NCI-H1092 treated with DMSO at 0.1 percent for 48 hours (cell line): Measurements from ENCODE around the gene SLC5A5.

Experiments used
- DNase-seq: peaks from one replicate; lab custom pipeline; 2025; lab: John Stamatoyannopoulos, UW

SLC5A5 gene

DNA sequence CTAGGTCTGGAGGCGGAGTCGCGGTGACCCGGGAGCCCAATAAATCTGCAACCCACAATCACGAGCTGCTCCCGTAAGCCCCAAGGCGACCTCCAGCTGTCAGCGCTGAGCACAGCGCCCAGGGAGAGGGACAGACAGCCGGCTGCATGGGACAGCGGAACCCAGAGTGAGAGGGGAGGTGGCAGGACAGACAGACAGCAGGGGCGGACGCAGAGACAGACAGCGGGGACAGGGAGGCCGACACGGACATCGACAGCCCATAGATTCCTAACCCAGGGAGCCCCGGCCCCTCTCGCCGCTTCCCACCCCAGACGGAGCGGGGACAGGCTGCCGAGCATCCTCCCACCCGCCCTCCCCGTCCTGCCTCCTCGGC lies at the start of gene SLC5A5:
Gene SLC5A5 (plus strand): TSS at position 68 of the 373 bp plus-strand sequence. CDS start 375 bp downstream, outside the sequence.
- no peak for DNase-seq

DNA sequence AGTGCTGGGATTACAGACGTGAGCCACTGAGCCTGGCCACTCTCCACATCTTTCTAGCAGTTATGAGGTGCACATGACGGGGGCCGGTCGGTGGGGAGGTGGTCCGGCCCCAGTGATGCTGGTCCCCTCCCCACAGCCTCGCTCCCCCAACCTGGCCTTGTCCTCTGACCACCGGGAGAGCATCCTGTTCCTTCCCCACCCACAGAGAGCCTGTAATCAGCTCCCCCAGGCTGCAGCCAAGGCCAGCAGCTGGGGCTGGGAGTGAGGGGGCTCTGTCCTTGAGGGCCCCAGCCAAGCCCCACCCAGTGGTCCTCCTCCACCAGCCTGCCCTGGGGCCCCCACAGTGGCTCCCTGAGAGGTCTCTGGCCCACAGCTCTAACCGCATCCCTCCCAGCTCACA lies 47.4 kb upstream of the SLC5A5 start:
- DNase-seq: no peak

DNA sequence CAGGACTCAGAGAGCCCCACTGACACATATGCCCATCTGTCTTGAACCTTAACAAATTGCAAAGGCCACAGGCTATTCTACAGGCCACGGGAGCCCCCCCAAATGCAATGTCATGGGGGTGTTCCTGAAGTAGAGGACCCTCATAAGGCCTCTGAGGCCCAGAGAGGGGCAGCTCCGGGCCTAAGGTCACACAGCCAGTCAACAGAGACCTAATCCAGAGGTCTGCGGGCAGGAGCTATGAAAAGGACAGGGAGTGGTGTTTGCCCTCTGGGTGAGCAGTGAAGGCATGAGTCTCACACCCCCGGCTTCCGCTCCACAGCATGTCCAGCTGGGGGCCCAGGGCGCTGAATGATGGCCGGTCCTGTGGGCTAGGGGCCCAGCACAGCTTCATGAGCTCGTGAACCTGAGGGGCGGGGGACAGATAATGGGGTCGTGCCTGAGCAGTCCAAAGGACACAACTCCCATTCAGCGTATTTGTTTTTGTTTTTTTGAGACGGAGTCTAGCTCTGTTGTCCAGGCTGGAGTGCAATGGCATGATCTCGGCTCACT lies 45.2 kb upstream of the SLC5A5 start:
- DNase-seq: no peak

DNA sequence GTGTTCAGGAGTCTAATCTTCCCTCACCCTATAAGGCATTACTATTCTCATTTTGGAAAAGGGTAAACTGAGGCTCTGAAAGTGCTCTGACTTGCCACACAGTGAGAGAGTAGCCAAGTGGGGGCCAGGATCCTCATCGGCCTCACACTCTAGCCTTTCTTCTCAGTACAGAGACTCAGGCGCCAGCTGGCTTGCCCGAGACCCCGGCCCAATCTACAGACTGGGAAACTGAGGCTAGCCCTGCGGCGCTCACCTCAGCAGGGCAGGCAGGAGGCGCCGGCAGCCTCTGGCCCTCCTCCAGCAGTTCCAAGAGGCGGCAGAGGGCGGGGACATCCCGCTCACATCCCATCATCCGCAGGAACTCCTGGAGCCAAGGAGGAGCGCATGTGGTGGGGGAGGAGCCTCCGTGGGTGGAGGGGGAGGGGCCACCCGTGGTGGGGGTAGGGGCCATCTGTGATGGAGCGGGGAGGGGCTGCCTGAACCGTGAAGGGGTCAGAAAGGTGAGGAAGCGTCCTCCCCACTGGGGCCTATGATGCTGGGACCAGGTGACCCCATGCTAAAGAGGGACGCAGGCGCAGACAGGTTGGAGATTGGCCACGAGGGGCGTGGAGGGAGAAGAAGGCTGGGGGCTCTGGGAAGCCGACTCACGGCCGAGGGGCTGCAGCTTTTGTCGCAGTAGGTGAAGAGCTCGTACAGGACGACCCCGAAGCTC lies 41.7 kb upstream of the SLC5A5 start:
- peak; percentile 39 for DNase-seq

DNA sequence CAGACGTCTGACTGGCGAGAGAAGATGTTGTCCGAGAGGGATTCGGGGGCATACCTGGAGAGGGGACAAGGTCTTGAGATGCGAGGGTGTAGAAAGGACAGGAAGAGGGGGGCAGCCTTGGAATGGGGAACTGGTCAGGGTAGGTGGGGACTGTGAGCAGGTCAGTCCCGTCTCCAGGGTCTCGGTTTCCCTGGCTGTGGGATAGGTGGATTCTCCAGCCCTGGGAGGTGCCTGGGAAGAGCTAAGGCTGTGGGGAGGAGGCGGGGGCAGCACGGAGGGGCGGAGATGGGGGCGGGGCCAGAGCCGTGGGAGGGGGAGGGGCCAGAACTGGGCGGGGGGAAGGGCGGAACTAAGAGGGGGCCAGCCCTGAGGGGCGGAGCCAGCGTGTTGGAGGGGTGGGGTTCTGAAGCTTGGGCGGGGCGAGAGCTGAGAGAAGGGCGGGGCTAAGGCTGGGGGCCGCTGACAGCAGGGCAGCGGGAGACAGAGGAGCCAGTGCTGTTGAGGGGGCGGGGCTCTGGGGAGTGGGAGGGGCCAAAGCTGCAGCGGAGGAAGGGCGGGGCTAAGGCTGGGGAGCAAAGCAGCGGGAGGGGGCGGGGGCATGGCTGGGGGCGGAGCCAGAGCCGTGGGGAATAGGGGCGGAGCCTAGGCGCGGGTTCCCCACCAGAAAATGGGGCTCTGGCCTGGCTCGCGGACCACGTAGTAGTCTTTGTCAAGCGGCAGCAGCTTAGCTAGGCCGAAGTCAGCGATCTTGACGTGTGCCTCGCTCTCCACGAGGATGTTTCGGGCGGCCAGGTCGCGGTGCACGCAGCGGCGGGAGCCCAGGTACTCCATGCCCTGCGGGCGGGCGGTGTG lies 41.0 kb upstream of the SLC5A5 start:
- DNase-seq: peak; percentile 70

DNA sequence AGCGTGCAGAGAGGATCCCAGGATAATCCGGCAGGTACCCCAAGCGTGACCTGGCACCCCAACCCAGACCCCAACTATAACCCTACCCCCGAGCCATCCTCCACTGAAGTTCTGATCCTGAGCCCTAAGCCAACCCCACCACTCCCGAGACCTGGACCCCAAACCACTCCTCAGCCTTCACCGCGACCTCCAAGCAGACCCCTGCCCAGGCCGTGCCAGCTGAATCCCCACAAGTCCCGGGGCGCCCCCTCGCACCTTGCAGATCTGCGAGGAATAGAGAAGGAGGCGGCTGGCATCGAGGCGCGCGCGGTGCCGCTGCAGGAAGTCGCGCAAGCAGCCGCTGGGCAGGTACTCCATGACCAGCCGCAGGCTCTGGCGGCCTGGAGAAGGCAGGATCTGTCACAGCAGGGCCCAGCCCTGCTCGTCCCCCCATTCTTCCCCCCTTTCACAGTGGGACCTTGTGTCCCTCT lies 40.3 kb upstream of the SLC5A5 start:
- no peak for DNase-seq

DNA sequence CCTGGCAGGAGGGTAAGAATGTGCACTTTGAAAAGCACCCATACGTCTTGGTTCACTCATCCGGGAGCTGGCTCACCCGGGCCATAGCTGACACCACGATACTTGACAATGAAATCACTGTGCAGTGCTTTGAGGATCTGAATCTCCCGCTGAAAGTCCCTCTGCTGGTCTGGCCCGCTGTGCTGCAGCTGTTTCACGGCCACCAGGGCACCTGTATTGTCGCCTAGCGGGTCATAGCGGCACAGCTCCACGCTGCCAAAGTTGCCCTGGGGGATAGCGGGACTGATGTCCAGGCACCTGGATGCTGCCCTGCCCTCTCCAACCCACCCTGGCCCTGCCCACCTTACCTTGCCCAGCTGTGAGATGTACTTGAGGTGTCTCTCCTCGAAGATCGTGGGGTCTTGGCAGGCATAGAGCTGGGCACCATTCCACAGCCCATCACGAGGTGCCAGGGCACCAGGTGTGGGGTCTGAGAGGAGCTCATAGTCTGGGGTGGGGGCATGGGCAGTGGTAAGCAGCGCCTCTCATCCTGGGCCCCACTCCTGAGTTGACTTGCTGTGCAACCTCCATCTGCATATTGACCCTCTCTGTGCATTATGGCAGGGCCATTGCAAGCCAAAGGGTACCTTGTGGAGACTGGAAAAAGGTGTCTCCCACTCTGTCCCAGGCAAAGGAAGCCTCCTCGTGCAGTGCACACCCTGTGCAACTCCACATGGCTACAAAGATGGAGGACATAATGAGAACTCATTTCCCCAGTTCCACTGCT lies 39.1 kb upstream of the SLC5A5 start:
- no peak for DNase-seq

DNA sequence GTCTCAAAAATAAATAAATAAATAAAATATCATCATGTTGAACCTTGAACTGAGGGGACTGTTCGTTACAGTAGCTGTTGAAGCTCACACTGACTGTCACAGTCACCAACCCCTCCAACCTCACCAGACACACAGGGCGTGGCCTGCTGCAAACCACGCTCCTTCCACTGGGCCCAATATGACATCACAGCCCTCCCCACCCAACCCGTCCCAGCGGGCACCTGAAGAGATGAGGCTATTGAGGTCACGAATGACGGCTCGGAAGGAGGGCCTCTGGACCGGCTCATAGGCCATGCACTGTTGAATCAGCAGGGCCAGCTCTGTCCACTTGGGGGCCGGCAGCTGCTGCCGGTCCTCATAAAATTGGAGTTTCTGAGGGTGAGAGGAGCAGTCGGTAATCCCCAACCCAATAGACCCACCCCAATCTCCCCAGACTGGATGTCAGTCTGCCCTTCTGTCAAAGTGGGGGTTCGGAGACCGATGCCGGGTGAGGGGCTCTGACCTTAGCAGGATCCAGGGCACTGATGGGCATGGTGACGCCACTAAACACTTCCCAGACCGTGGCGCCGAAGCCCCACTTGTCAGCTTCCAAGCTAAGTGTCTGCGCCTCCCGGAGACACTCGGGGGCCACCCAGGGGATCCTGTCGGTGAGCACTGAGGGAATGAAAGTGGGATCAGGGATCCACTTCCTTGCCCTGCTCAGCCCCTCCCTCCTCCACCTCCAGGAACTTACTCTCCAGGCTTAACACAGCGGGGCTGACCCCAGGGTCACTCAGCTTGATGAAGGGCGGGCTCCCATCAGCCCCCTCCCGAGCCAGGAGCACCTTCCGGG lies 37.2 kb upstream of the SLC5A5 start:
- DNase-seq: no peak

DNA sequence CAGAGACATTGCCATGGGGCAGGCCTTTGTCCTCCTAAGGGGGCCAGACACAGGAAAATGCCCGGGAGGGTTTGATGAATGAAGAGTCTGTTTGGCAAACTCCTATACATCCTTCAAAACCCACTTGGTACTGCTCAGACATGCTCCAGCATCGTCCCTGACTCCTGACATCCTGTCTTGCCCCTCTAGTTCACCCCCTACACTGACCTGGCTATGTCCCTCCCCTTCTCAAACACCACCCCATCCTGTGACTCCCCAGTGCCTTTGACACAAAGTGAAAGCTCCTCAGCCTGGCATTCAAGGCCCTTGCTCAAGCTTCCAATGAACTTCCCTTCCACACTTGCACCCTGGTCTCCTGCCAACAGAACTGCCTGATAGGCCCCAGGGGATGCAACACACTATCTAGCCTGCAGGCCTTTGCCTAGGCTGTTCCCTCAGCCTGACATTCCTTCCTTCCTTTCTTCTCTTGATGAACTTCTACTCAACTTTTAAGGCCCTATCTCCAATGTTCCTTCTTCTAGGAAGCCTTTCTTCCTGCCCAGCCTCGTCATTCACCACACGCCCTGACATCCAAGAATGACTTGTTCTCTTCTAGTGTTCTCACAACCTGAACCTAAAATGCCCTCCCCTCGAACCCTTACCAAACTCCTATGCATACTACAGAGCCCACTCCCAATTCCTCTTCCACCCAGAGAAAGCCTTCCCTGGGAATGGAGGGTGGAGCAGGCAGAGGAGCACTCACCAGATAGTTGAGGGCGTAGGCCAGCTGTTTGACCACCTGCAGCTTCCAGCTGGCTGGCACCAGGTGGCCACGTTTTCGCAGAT lies 36.4 kb upstream of the SLC5A5 start:
- DNase-seq: no peak

DNA sequence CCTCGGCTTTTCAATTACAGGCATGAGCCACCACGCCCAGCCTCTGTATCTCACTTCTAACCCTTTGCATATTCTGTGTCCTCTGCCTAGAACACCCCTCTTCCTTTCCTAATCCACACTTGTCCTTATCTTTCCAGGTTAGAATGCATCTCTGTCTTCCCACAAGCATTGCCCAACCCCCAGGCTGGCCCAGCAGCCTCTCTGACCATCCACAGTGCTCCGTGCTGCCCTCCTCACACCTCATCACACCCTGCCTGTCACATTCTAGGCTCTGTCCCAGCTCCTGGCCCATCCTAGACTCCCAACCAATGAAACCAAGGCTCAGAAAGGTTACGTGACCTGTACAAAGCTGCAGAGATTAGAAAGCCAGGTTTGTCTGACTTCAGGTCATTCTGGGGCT lies 35.2 kb upstream of the SLC5A5 start:
- DNase-seq: no peak

DNA sequence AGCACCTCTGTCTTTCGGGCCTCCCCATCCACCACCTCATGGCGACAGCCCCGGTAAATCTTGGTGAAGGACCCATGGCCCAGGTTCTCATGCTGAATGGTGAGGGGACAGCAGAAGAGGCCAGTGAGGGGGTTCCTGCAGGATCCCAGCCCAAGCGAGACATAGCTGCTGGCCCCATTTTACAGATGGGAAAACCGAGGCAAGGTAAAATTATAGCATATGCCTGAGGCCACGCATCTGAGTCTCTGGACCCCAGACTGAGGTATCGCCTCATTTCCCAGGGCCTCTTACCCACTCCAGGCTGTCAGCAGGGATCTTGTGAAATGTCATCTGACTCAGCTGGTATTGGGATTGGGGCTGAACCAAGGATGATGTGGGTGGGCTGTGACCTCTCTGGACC lies 33.8 kb upstream of the SLC5A5 start:
- no peak for DNase-seq

DNA sequence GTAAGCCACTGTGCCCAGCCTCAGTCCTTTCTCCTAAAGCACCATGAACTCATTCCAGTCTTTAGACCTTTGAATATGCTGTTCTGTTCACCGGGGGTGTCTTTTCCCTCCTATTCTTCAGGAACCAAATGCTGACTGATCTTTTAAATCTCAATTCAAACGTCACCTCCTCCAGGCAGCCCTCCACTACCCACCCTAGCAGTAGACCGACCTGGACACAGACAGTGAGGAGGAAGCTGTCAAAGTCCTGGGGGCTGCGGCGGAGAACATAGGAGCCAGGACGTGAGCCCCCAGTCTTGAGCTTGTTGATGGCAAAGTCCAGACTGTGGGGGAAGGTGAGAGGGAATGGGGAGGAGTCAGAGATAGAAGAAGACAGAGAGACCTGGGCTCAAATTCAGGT lies 31.7 kb upstream of the SLC5A5 start:
- no peak for DNase-seq

DNA sequence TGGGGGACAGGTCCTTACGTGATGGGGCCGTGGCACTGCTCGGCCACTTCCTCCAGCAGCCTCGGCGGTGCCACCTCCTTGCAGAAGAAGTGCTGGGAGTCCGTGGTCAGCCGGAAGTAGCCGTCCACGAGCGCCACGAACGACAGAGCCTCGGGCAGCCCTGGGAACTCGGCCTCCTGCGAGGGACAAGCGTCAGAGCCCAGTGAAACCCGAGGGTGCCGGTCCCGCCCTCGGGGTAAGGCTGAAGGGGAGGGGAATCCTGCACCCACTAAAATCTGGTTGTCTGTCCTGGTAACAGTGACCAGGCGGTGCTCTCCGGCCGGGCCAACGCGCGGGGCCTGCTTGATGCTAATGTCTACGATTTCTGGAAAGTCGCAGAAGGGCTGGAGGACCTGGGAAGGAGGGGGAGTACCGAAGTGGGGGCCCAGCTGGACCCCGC lies 30.4 kb upstream of the SLC5A5 start:
- no peak for DNase-seq

DNA sequence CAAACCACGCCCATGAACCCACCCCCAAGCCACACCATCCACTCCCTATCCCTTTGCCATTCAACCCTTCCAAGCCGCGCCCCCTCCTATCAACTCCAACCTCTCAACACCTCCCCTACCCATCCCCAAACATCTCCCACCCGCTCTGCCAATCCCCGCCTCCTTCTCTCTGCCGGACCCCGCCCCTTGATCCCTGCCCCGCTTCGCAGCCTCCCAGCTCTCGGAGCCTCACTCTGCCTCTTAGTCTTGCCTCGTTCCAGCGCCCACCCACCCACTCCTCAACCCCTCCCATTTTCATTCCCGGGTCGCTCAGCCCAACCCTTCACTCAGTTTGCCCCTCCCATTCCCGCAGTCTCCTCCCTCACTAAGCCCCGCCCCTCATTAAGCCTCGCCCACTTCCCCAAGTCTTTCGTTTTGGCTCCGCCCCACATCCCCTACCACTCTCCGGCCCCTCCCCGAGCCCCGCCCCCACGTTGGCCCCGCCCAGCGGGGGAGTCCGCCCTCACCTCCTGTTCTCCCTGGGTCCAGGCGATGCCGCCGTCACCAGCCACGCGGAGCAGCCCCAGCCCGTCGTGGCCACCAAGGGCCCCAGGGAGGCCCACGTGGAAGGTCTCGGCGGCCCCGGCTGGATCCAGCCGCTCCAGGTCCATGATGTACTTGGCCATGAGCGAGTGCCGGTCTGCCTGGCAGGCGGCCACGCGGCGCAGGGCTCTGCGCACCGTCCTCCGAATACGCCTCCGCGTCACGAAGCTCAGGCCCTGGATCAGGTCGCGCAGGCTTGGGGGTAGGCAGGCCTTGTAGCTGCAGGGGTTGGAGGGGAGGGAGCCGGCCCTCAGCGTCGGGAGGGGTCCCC lies 29.7 kb upstream of the SLC5A5 start:
- DNase-seq: peak; percentile 59

DNA sequence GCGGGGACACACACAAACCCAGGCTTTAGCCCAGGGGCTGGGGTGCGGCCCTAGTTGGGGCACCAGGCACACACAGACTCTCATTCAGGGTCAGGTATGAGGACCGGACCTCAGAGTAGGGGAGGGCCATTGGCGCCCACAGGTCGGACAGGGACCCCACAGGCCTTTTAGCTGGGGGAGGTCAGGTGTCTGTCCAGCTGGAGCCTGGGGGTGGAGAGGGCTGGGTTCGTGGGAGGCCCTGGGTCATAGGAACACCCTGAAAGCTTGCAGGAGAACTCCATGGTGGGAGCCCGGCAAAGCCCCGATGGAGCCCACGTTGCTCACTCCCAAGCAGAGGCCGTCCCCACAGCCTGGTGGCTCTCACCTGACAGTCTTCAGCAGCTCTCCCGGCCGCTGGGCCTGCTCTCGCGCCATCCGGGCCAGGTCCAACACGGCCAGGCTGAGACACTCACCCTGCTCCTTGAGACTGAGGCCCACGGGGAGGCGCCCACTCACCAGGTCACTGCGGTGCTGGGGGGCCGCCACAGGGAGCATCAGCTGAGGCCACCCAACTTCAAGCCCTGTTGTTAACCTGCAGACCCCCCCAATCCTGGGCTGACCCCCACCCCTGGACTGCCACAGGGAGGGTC lies 29.0 kb upstream of the SLC5A5 start:
- no peak for DNase-seq

DNA sequence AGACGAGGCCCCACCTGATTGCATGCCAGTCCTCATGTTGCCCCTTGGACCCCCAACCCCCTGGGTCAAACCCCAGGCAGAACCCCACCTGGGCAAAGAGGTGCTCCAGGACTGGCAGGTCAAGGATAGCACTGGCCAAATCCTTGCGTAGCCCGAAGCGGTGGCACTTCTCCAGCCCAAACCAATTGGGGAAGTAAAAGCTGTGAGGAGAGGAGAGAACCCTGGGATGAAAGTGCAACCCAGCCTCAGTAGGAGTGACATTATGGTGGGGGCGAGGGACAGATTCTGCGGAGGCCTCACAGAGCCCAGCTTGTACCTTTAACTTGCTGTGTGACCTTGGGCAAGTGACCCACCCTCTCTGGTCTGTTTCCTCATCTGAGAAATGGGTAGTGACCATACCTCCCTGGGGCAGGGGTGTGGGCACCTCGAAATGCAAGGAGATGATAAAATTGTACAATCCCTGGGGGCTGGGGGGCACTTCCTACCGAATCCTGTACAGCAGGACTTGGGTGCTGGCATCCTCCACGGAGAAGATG lies 28.4 kb upstream of the SLC5A5 start:
- no peak for DNase-seq

DNA sequence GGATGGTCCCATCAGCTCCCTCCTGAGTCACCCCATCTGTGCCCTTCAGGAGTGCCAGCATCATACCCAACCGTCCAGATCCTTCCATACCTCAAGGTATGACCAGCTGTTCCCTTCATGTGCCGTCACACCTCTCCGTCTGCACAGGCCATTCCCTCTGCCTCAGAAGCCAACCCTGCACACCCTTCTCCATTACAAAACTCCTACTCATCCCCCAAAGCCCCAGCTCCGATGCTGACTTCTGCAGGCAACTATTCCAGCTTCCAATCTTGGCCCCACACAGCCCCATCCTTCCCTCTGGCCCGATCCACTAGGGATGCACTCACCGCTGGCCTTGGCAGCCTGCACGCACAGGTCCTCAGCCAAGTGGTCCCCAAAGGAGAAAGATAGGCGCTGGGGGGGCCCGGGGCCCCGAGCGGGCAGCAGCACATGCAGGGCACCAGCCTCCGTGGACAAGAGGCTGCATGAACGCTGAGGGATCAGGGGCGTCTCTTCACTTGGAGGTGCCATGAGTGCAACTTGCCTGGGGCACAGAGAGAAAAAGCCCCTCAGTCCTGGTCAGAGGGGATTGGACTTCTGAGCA lies 27.7 kb upstream of the SLC5A5 start:
- no peak for DNase-seq

DNA sequence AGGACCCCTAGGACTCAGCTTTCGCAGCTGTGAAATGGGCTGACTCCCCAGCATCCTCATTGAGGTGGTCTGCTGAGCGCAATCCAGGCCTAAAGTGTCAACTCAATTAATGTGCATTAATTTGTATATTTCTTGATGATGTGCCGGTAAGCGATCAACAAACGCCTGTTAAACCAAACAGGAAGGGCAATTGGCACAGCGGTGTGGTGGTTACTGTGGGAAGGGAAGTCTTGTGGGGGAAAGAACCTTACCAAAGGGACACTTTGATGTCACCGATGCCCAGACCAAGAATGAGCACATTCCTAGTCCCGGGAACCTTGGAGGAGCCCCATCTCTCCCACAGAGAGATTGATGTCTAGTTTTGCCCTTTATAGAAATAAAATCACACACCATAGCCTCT lies 25.6 kb upstream of the SLC5A5 start:
- DNase-seq: no peak
